Esophagus muscularis mucosa (tissue), 4 donors: ENCODE results near the gene CORO7. TPM values are rescaled to one million over a fixed set of nuclear protein-coding genes. Genes with fewer than 3 reads are reported as not detected.

Experiments
- DNase-seq: peaks from one replicate; pipeline ENCODE4 v3.0.0-alpha.2; 2017; ENCODE audit errors: extremely low spot score
- H3K27ac ChIP-seq, 4 donors: fragments of 200-600 bp; sonication (generic); replicated peaks in 1 of 4; 1 replicate in 3 of 4; 2 replicates in 1 of 4; pipeline ENCODE4 v1.5.1; 2016 to 2019; ENCODE audit warnings: mild to moderate bottlenecking in 1 of 4
- H3K27me3 ChIP-seq, 4 donors: fragments of 200-600 bp; sonication (generic); one replicate each; pipeline versions ENCODE4 v1.5.1 to v1.6.0; 2016 to 2019
- H3K36me3 ChIP-seq, 4 donors: fragments of 200-600 bp; sonication (generic); one replicate each; pipeline ENCODE4 v1.5.1; 2016 to 2019
- H3K4me1 ChIP-seq, 4 donors: fragments of 200-600 bp; sonication (generic); one replicate each; pipeline ENCODE4 v1.5.1; 2016 to 2019
- H3K4me3 ChIP-seq, 4 donors: fragments of 200-600 bp; sonication (generic); 1 replicate in 2 of 4; 2 replicates in 2 of 4; pipeline ENCODE4 v1.5.1; 2016 to 2019; ENCODE audit warnings: mild to moderate bottlenecking in 4 of 4, moderate library complexity in 1 of 4
- H3K9me3 ChIP-seq, 4 donors: fragments of 200-600 bp; sonication (generic); 1 replicate in 3 of 4; 2 replicates in 1 of 4; pipeline ENCODE4 v1.5.1; 2016 to 2019
- EP300 ChIP-seq: sonication (generic); formaldehyde crosslinking; IDR thresholded peaks from one replicate; pipeline ENCODE4 v1.6.1; 2017; ENCODE audit warnings: antibody characterized with exemption
- POLR2A ChIP-seq: fragments of 450-650 bp; IDR thresholded peaks from one replicate; pipeline ENCODE4 v1.6.1; 2017; ENCODE audit warnings: antibody characterized with exemption, moderate library complexity, mild to moderate bottlenecking, low read depth
- POLR2AphosphoS5 ChIP-seq, 2 donors: sonication (generic); formaldehyde crosslinking; IDR thresholded peaks; one replicate each; pipeline ENCODE4 v1.6.1; 2017; ENCODE audit warnings: antibody characterized with exemption in 2 of 2
- WGBS: methylation state at CpG from one replicate; pipeline ENCODE4 v1.1.5; 2018; 5-methylcytosine and 5-hydroxymethylcytosine counted together
- intact Hi-C: fragments of 100-400 bp; cut with DNase I; formaldehyde crosslinking; loops from one replicate; pipeline ENCODE4 v1.15.1; 2023
- total RNA-seq, 4 donors: library from RNA; depleted of rRNA; stranded (reverse); fragments of >200 nt; gene quantifications; one replicate each; pipeline versions ENCODE4 v1.1.0 to v1.2.1, GENCODE V29; 2016
- TF ChIP-seq, protein P1 (sequence below), 3 experiments: fragments of 200-600 bp in 2 of 3; fragments of 450-650 bp in 1 of 3; sonication (generic) in 2 of 3; IDR thresholded peaks; one replicate each; pipeline ENCODE4 v1.5.1; 2017 to 2019; ENCODE audit warnings: antibody characterized with exemption in 3 of 3, mild to moderate bottlenecking in 2 of 3, moderate library complexity in 1 of 3

Gene CORO7
- total RNA-seq, 4 donors from 2014 or later = 11.6 to 24.6 (median 21.3) TPM

DNA sequence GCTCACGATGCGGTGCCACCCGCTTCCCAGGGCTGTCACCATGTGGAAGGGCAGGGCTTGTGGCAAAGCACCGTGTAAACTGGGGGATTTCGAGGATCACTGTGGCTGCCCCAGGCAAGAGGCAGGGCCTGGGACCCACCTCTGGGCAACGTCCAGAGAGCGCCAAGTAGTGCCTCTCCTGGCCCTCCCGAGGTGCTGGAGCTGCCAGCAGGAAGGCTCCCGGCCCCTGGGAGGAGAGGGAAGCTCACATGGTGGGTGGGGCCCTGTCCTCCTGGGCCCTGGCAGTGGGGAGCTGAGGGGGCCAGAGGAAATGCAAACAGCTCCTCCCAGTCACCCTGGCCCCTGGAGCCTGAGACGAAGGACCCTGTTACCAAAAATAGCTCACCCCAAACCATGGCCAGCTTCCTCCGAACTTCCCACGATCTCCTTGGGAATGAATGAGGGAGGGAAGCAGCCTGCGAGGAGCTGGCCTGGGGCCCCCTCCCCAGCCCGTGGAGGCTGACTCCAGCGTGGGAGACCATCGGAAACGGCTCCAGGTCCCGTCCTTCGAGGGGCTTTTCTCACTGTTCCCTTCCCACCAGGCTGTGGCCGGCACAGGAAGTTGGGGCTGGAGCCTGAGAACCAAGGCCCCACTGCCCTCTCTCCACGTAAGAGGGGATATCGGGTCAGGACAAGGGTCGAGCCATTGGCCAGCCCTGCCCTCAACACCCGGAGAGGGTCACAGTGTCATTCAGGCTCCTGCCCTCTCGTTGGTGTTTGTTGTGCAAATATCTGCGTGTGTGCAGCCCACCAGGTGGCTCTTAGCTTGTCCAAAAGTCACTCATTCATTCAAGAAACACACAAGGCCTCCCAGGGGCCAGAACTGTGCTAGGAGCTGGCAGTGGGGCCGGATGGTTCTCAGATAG, 27.1 kb downstream of the CORO7 start:
- Histone ChIP-seq H3K9me3 (no peaks in the 10 kb centered on the region), H3K4me1 (peaks cover 31 to 71% (median 54%) of the 10 kb centered on the region in 4 donors), H3K36me3 (peaks cover 3 to 79% (median 44%) of the 10 kb centered on the region in 4 donors), H3K27ac (peak overlapping the region; percentile 38 to 60 (median 52)), H3K27me3 (no peaks in the 10 kb centered on the region), H3K4me3 (no peak overlapping the region)
- TF ChIP-seq, protein P1, sequence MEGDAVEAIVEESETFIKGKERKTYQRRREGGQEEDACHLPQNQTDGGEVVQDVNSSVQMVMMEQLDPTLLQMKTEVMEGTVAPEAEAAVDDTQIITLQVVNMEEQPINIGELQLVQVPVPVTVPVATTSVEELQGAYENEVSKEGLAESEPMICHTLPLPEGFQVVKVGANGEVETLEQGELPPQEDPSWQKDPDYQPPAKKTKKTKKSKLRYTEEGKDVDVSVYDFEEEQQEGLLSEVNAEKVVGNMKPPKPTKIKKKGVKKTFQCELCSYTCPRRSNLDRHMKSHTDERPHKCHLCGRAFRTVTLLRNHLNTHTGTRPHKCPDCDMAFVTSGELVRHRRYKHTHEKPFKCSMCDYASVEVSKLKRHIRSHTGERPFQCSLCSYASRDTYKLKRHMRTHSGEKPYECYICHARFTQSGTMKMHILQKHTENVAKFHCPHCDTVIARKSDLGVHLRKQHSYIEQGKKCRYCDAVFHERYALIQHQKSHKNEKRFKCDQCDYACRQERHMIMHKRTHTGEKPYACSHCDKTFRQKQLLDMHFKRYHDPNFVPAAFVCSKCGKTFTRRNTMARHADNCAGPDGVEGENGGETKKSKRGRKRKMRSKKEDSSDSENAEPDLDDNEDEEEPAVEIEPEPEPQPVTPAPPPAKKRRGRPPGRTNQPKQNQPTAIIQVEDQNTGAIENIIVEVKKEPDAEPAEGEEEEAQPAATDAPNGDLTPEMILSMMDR (IDR thresholded peaks at IDR 0.05) = no peak
- no peak for TF ChIP-seq EP300
- TF ChIP-seq POLR2AphosphoS5 (IDR thresholded peaks at IDR 0.05) = no peak
- TF ChIP-seq POLR2A = no peak
- intact Hi-C loops = no loop called here
- 74% methylated on average over 23 of the region's 27 CpGs for WGBS
- DNase-seq = no peak

GRCh38 chr16:4388271-4389021, 27.9 kb downstream of the CORO7 start:
- no peaks in the 10 kb centered on the region for H3K27me3 ChIP-seq
- no peak for TF ChIP-seq EP300
- intact Hi-C loops = no loop called here
- no peak overlapping the region for H3K4me3 ChIP-seq
- 90% methylated on average over 17 of the region's 19 CpGs for WGBS
- H3K36me3 ChIP-seq = peaks cover 3 to 79% (median 45%) of the 10 kb centered on the region in 4 donors
- peaks cover 31 to 74% (median 54%) of the 10 kb centered on the region in 4 donors for H3K4me1 ChIP-seq
- peak overlapping the region; percentile 38 to 60 (median 52) for H3K27ac ChIP-seq
- DNase-seq = no peak
- no peaks in the 10 kb centered on the region for H3K9me3 ChIP-seq

- TF ChIP-seq POLR2AphosphoS5 (IDR thresholded peaks at IDR 0.05) (no peak), EP300 (no peak), POLR2A (no peak)
- TF ChIP-seq, protein P1 (IDR thresholded peaks at IDR 0.05) = no peak
- Histone ChIP-seq H3K27ac (peak overlapping the region; percentile 22 to 62 (median 52)), H3K36me3 (peaks cover 3 to 86% (median 48%) of the 10 kb centered on the region in 4 donors), H3K27me3 (no peaks in the 10 kb centered on the region), H3K4me1 (peaks cover 26 to 73% (median 48%) of the 10 kb centered on the region in 4 donors), H3K4me3 (no peak overlapping the region), H3K9me3 (no peaks in the 10 kb centered on the region)
- 87% methylated on average over 12 of the region's 20 CpGs for WGBS
- intact Hi-C loops = no loop called here
- DNase-seq = no peak
These were observed 28.6 kb downstream of the CORO7 start for GRCh38 chr16:4387781-4388180.

- WGBS = 64% methylated on average over 3 of the region's 10 CpGs
- no peak for DNase-seq
- no peak overlapping the region for H3K4me3 ChIP-seq
- peak overlapping the region; percentile 28 to 62 (median 38) for H3K27ac ChIP-seq
- peaks cover 19 to 66% (median 40%) of the 10 kb centered on the region in 4 donors for H3K4me1 ChIP-seq
- H3K27me3 ChIP-seq = no peaks in the 10 kb centered on the region
- H3K9me3 ChIP-seq = no peaks in the 10 kb centered on the region
- peaks cover 6 to 88% (median 55%) of the 10 kb centered on the region in 4 donors for H3K36me3 ChIP-seq
- TF ChIP-seq POLR2A = no peak
- no peak for TF ChIP-seq POLR2AphosphoS5 (IDR thresholded peaks at IDR 0.05)
- TF ChIP-seq, protein P1 (IDR thresholded peaks at IDR 0.05) = no peak
- no peak for TF ChIP-seq EP300
- intact Hi-C loops = no loop called here
These were observed 29.3 kb downstream of the CORO7 start for GRCh38 chr16:4386951-4387565.

GRCh38 chr16:4386451-4386805, 30.0 kb downstream of the CORO7 start:
- H3K27ac ChIP-seq = peak overlapping the region; percentile 28 to 62 (median 38)
- no peak overlapping the region for H3K4me3 ChIP-seq
- WGBS = 89% methylated on average over 3 of the region's 8 CpGs
- TF ChIP-seq POLR2A = no peak
- H3K4me1 ChIP-seq = peaks cover 15 to 59% (median 35%) of the 10 kb centered on the region in 4 donors
- intact Hi-C loops = no loop called here
- peaks cover 10 to 94% (median 60%) of the 10 kb centered on the region in 4 donors for H3K36me3 ChIP-seq
- H3K9me3 ChIP-seq = no peaks in the 10 kb centered on the region
- no peaks in the 10 kb centered on the region for H3K27me3 ChIP-seq
- DNase-seq = no peak
